ENCODE measurements around the gene GFOD1.

The GFOD1 gene

DNA sequence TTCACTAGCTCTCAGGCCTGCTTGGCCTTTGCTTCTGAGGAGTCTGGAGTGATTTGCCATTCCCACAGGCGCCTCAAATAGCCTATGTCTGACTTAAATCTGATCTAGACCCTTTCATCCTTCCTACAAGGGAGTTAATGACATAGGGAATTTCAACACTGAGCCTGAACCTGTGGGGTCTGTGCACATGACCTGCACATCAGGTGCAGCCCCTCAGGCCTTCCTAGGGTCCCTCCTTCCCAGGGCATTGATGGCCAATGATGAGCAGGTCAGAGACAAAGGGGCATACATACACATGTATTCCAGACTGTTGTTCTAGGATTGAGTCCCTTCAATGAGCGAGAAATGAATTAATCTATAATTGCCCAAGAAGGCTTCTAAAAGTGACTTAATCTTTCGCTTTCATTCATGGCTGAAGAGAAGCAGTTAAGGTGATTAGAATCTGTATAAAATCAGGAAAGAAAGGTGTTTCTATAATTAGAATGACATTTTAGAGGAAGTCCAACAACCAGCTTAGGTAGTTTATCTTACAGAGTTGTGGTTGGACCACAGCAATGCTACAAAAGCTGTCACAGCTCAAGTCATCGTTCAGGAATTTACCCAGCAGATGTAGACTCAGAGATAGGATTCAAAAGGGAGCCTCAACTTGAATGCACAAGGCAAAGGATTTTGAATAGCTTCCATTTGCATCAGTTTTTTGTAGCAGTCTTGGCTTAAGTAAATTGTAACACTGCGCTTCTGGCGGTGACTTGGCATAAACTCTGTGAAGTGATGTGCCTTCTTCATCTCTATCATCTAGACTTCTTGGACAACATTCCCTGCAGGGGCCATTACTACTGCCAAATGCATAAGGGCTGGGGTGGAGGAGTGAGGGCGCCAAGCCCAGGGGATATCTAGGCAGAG, 132.1 kb downstream of the GFOD1 start:
- no peak for DNase-seq (ENCODE audit: low spot score)
- in situ Hi-C loops (cut with MboI; ENCODE audit: low sequenced_read_pairs, unreplicated experiment), result no loop called here
- TF ChIP-seq CTCF (IDR thresholded peaks at IDR 0.05; ENCODE audit: borderline replicate concordance, control extremely low read depth, extremely low read depth, insufficient read depth, missing control alignments), result no peak

DNA sequence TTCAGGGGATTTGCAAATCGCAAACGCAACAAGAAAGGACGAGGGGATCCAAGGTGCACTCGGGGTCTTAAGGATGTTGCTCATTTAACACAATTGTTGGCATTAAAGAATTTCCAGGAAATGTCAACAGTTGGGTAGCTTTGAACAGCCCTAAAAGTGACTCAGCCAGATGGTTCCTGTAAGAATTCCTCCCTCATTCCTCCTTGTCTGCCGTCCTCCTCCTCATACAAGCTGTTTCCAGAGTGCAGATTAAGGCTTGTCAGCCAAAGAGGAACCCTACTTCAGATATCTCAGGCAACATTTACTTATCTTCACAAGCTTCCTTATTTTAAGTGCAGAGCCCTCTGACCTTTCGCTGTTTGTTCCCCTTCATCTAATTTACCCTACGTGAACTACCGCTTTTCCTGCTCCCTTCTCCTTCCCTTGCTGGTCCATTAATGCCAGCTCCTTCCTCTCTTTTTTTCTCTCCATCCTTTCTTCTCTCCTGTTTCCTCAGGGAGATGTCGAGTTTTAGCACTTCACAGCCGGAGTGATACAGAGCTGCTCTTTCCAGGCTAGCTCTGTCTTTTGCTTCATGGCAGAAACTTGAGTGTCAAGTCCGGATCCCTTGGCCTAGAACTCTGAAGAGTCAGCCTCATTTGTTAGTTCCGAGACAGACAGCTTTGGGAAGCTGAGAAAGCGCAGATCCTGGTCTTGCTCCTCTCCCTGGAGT, 132.9 kb downstream of the GFOD1 start:
- in situ Hi-C loops (cut with MboI; ENCODE audit: low sequenced_read_pairs, unreplicated experiment), result no loop called here
- no peak for DNase-seq (ENCODE audit: low spot score)
- no peak for TF ChIP-seq CTCF (IDR thresholded peaks at IDR 0.05; ENCODE audit: borderline replicate concordance, control extremely low read depth, extremely low read depth, insufficient read depth, missing control alignments)

DNA sequence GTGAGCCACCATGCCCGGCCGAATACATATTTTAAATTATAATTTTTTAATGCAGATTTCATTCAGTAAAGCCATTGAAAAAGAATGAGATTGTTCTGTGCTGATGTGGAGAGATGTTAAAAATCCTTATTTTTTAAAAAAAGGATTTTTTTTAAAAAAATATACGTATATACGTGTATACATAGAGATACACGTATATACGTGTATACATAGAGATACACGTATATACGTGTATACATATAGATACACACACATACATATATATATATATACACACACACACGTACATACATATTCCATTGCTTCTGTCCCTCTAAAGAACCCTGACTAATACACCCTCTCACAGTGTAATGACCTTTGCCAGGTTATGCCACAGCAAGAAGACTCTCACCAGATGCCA, 135.2 kb downstream of the GFOD1 start:
- TF ChIP-seq CTCF (IDR thresholded peaks at IDR 0.05; ENCODE audit: borderline replicate concordance, control extremely low read depth, extremely low read depth, insufficient read depth, missing control alignments), result no peak
- in situ Hi-C loops (cut with MboI; ENCODE audit: low sequenced_read_pairs, unreplicated experiment), result no loop called here
- no peak for DNase-seq (ENCODE audit: low spot score)

GRCh38 chr6:13351271-13351670, 136.1 kb downstream of the GFOD1 start:
- no peak for DNase-seq (ENCODE audit: low spot score)
- in situ Hi-C loops (cut with MboI; ENCODE audit: low sequenced_read_pairs, unreplicated experiment), result no loop called here
- TF ChIP-seq CTCF (IDR thresholded peaks at IDR 0.05; ENCODE audit: borderline replicate concordance, control extremely low read depth, extremely low read depth, insufficient read depth, missing control alignments), result no peak

GRCh38 chr6:13349811-13350506, 137.4 kb downstream of the GFOD1 start:
- in situ Hi-C loops (cut with MboI; ENCODE audit: low sequenced_read_pairs, unreplicated experiment), result no loop called here
- DNase-seq (ENCODE audit: low spot score), result no peak
- no peak for TF ChIP-seq CTCF (IDR thresholded peaks at IDR 0.05; ENCODE audit: borderline replicate concordance, control extremely low read depth, extremely low read depth, insufficient read depth, missing control alignments)

- in situ Hi-C loops (cut with MboI; ENCODE audit: low sequenced_read_pairs, unreplicated experiment), result no loop called here
- no peak for DNase-seq (ENCODE audit: low spot score)
- TF ChIP-seq CTCF (IDR thresholded peaks at IDR 0.05; ENCODE audit: borderline replicate concordance, control extremely low read depth, extremely low read depth, insufficient read depth, missing control alignments), result no peak
Measured at GRCh38 chr6:13348334-13349113, 138.9 kb downstream of the GFOD1 start.
